Thymus (tissue), 11 donors: Measurements from ENCODE around the gene ATG5. TPM values are rescaled to one million over a fixed set of nuclear protein-coding genes. Genes with fewer than 3 reads are reported as not detected.

Experiments used
- DNase-seq, 9 donors: peaks; one replicate each; pipeline ENCODE4 v3.0.0-alpha.2; 2013; ENCODE audit warnings: low spot score in 9 of 9, low read depth in 6 of 9, missing footprints in 1 of 9
- H3K27ac ChIP-seq, 2 donors: one replicate each; pipeline ENCODE4 v1.5.1; 2013; ENCODE audit warnings: control low read depth in 1 of 2, low read depth in 1 of 2, low read length in 1 of 2, mild to moderate bottlenecking in 1 of 2, moderate library complexity in 1 of 2
- H3K27me3 ChIP-seq, 2 donors: one replicate each; pipeline ENCODE4 v1.5.1; 2013; ENCODE audit warnings: low read length in 1 of 2; ENCODE audit not compliant: control insufficient read depth in 2 of 2, insufficient read depth in 1 of 2
- H3K36me3 ChIP-seq, 2 donors: one replicate each; pipeline ENCODE4 v1.5.1; 2013; ENCODE audit warnings: low read length in 1 of 2, mild to moderate bottlenecking in 1 of 2, moderate library complexity in 1 of 2; ENCODE audit not compliant: control insufficient read depth in 2 of 2, insufficient read depth in 2 of 2
- H3K4me1 ChIP-seq, 2 donors: one replicate each; pipeline ENCODE4 v1.5.1; 2013; ENCODE audit warnings: low read length in 2 of 2; ENCODE audit not compliant: control insufficient read depth in 2 of 2, insufficient read depth in 2 of 2
- H3K4me3 ChIP-seq, 2 donors: one replicate each; pipeline ENCODE4 v1.5.1; 2013; ENCODE audit warnings: low read length in 2 of 2, control low read depth in 1 of 2, mild to moderate bottlenecking in 1 of 2
- H3K9me3 ChIP-seq, 2 donors: one replicate each; pipeline ENCODE4 v1.5.1; 2013; ENCODE audit warnings: low read length in 1 of 2, mild to moderate bottlenecking in 1 of 2; ENCODE audit not compliant: control insufficient read depth in 2 of 2, insufficient read depth in 1 of 2
- WGBS: extraction: QIAGEN DNeasy Blood & Tissue Kit; methylation state at CpG from one replicate; pipeline ENCODE4 v1.1.7; 2013; 5-methylcytosine and 5-hydroxymethylcytosine counted together
- polyA plus RNA-seq: library from polyadenylated mRNA; stranded (reverse); fragments of 200-250 nt; gene quantifications from one replicate; pipeline ENCODE4 v1.2.3, GENCODE V29; 2013
- total RNA-seq: library from RNA; stranded (reverse); fragments of 120-200 nt; gene quantifications from one replicate; pipeline ENCODE4 v1.2.4, GENCODE V29; 2013
- donor health status: healthy.

The ATG5 gene
- total and polyA plus RNA-seq, 2 donors, result 25.2 to 36.1 TPM

DNA sequence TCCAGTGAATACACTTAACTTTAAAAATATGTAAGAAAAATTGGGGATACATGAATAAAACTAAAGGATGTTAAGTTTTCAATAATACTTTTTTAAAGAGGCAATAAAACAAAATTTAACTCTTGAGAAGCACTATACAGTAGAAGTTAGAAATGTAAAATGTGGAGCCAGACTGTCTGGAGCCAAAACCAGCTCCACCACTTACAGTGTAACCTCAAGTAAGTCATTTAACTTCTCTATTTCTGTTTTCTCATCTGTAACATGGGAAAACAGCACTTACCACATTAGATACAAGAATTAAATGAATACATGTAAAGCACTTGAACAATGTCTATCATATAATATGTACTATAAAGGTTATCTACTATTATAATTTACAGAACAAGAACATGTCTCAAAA is 6.7 kb downstream of the ATG5 start:
- Histone ChIP-seq H3K27ac (no peak overlapping the region), H3K9me3 (no peaks in the 10 kb centered on the region), H3K27me3 (no peaks in the 10 kb centered on the region), H3K36me3 (peaks cover 5 to 8% of the 10 kb centered on the region in 2 donors), H3K4me3 (no peak overlapping the region), H3K4me1 (peaks cover 0 to 4% of the 10 kb centered on the region in 2 donors)
- DNase-seq, result no peak

DNA sequence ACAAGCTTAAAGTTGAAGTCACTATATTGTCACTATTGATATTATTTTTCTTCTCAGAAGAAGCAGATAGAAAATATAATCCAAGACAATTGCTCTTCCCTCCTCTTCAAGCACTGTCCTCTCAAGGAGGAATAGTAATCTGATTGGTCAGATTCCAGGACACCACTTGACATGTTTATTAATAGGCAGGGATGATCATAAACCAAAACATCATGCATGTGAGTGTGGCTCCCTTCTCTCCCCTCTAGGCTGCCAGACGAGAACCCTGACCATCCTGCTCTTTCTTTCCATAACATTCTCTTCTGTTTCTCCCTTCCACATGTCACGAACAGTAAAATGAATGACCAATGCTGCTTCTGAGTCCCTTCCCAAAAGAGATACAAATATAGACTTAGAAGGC is 7.5 kb downstream of the ATG5 start:
- DNase-seq, result no peak
- Histone ChIP-seq H3K9me3 (no peaks in the 10 kb centered on the region), H3K27ac (no peak overlapping the region), H3K27me3 (no peaks in the 10 kb centered on the region), H3K4me1 (no peaks in the 10 kb centered on the region), H3K36me3 (peaks cover 5 to 8% of the 10 kb centered on the region in 2 donors), H3K4me3 (no peak overlapping the region)
- whole genome bisulfite sequencing, result 98% methylated on average over 2 of the region's 2 CpGs

DNA sequence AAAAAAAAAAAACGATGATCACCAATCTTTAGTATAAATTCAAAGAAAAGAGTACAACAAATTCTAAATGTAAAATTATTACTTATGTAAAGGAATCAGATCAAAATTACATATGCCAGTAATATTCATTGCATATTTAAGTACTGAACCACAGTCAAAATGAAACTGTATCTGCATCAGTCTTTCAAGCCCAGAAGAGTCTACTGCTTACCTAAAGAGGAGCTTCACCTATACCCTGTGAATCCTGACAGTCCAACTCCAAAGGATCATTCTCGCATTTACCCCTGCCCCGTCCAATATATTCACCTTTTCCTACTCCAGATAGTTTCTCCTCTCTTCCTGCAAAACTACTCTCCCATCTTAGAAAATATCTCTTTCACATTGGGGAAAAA is 9.2 kb downstream of the ATG5 start:
- 95% methylated on average over 3 of the region's 3 CpGs for WGBS

DNA sequence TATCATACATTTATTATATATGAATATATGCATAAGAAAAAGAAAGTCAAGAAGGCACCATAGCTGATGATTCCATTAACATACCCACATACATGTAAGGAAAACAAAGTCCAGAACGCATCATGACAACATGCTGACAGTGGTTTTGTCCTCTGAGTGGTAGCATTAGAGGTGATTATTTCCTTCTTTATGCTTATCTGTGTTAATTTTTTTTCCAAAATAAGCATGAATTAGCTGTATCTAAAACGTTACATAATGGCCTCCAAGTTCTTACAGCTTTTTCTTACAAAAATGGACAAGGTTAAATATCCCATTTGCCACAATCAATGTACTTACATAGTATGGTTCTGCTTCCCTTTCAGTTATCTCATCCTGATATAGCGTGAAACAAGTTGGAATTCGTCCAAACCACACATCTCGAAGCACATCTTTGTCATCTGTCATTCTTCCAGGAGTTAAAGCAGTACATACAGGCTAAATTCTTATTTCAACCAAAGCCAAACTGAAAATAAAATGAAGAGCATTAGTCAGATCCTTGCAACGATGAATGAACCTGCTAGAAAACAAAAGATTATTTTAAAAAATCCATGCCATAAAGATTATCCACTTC is 9.7 kb downstream of the ATG5 start:
- no peak overlapping the region for H3K27ac ChIP-seq
- peaks cover 8 to 15% of the 10 kb centered on the region in 2 donors for H3K36me3 ChIP-seq
- H3K9me3 ChIP-seq, result no peaks in the 10 kb centered on the region
- no peaks in the 10 kb centered on the region for H3K4me1 ChIP-seq
- no peaks in the 10 kb centered on the region for H3K27me3 ChIP-seq
- H3K4me3 ChIP-seq, result no peak overlapping the region
- no peak for DNase-seq
- WGBS, result 45% methylated on average over 6 of the region's 6 CpGs

More for the DNA sequence above, 9.2 kb downstream of the ATG5 start:
- peaks cover 8 to 13% of the 10 kb centered on the region in 2 donors for H3K36me3 ChIP-seq
- no peak overlapping the region for H3K27ac ChIP-seq
- H3K4me1 ChIP-seq, result no peaks in the 10 kb centered on the region
- H3K9me3 ChIP-seq, result no peaks in the 10 kb centered on the region
- no peak overlapping the region for H3K4me3 ChIP-seq
- H3K27me3 ChIP-seq, result no peaks in the 10 kb centered on the region
- DNase-seq, result no peak

DNA sequence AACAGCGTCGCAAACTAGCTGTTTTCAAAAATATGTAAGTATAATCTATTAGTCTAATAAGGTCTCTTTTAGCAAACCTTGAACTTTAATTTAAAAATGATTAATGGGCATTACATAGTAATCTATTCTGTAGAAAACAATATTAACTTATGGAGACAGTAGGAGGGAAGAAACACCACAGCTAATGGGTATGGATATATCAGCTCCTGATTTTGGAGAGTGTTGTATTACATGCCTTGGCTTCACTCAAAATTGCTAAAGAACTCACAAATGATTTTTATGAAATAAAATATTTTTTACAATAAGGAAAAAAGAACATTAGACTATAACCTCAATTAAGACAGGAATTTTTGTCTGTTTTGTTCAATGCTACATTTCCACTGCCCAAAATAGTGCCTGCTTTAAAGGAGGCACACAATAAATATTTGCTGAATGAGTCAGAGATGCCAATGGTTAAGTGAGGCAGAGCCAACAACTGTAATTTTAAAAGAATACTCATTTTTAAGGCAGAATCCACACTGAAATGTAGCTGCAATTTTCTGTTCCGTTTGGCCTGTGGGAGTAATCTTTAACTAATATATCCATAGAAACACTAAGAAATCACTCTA is 15.7 kb downstream of the ATG5 start:
- Histone ChIP-seq H3K27me3 (no peaks in the 10 kb centered on the region), H3K27ac (no peak overlapping the region), H3K4me1 (no peaks in the 10 kb centered on the region), H3K4me3 (no peak overlapping the region), H3K9me3 (no peaks in the 10 kb centered on the region), H3K36me3 (peaks cover 1 to 21% of the 10 kb centered on the region in 2 donors)
- DNase-seq, result no peak
- 97% methylated on average over 3 of the region's 3 CpGs for WGBS

DNA sequence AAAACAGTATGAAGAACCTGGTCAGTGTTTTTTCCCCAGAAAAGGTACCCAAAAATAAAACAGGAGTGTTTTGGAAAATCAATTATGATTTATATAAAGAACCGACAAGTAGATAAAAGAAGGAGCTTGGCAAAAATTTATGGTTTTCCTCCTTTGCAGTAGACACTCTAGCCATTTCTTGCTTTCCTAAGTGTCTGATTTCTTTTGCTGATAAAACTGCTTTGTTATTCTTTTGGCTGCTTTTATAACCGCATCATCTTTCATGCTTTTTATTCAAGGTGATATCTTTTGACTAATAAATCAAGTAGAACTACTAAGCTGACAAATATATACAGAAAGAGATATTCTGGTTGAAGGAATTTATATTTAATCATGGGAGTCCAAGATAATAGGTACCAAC is 16.6 kb downstream of the ATG5 start:
- H3K9me3 ChIP-seq, result no peaks in the 10 kb centered on the region
- WGBS, result 97% methylated on average over 2 of the region's 2 CpGs

DNA sequence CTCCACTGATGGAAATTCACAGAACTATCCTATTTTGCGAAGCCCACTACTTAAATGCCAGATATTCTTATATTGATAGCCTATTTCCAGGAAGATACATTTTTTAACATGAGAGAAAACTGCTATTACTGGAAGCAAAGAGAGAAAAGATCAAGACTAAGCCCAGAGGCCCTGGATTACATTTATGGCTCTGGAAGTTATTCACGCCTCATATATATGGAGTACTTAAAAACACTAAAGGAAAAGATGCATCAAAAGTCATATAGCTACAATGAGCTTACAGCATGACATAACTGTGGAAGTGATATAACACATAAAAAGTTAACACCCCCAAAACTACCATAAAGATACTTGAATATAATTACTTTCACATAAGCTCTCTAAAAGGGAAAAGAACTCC is 19.8 kb downstream of the ATG5 start:
- Histone ChIP-seq H3K4me3 (no peak overlapping the region), H3K9me3 (no peaks in the 10 kb centered on the region), H3K27ac (no peak overlapping the region), H3K36me3 (peaks cover 0 to 9% of the 10 kb centered on the region in 2 donors), H3K27me3 (no peaks in the 10 kb centered on the region), H3K4me1 (no peaks in the 10 kb centered on the region)
- DNase-seq, result no peak
- over 99% methylated on average over 2 of the region's 2 CpGs for WGBS

More for the DNA sequence above, 16.6 kb downstream of the ATG5 start:
- Histone ChIP-seq H3K4me1 (no peaks in the 10 kb centered on the region), H3K27ac (no peak overlapping the region), H3K27me3 (no peaks in the 10 kb centered on the region), H3K36me3 (peaks cover 0 to 19% of the 10 kb centered on the region in 2 donors), H3K4me3 (no peak overlapping the region)
- DNase-seq, result no peak

DNA sequence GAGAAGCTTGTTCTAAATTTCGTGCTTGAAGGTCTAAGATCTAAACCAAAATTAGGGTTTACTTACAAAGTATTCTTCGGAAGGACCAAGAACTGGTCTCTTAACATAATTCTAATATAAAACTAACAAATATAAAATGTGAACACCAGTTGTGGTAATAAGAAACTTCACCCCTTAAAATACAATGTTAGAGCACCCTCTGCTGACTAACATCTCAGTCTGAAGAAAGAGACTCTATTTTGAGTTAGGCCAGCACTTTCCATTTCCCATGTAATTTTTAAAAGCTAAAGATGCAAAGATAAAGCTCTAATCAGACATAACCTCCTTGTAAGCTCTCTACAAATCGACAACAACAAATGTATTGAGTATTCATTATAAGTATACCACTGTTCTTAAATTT is 24.6 kb downstream of the ATG5 start:
- Histone ChIP-seq H3K4me1 (no peaks in the 10 kb centered on the region), H3K27me3 (no peaks in the 10 kb centered on the region), H3K4me3 (no peak overlapping the region), H3K9me3 (no peaks in the 10 kb centered on the region), H3K36me3 (no peaks in the 10 kb centered on the region), H3K27ac (no peak overlapping the region)
- WGBS, result 80% methylated on average over 3 of the region's 3 CpGs
- peak in 3 of 9 donors; percentile 15 to 43 (median 18) for DNase-seq

DNA sequence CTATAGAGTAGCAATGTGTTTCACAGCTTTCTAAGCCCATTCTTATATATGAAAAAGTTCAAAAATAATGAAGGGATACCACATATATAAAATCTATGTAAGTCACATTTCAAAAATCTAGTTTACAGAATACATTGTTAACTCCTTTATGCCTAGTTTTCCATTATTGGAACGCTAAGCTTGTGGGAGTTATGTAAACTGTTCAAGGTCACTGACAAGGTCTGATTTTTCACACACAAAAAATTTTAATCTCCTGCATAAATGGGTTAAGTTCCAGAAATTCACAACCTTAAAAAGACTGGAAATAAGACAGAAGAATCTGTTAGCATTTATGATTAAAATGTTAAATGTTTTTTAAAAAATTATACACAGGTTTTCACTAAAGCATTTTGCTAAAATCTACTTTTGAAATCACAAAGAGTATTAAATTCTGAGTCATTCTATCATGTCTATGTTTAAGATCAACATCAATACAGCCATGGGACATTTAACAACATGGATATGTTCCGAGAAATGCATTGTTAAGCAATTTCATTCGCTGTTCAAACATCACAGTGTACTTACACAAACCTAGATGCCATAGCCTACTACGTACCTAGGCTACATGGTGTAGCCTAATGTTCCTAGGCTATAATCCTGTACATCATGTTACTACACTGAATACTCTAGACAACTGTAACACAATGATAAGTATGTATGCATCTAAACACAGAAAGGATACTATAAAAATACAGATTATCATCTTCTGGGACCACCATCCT is 25.4 kb downstream of the ATG5 start:
- WGBS, result 97% methylated on average over 4 of the region's 4 CpGs
- H3K4me1 ChIP-seq, result no peaks in the 10 kb centered on the region
- H3K4me3 ChIP-seq, result no peak overlapping the region
- H3K27ac ChIP-seq, result no peak overlapping the region
- H3K9me3 ChIP-seq, result no peaks in the 10 kb centered on the region
- no peak for DNase-seq
- H3K36me3 ChIP-seq, result no peaks in the 10 kb centered on the region
- H3K27me3 ChIP-seq, result no peaks in the 10 kb centered on the region
